Kidney (tissue), 14 donors: ENCODE data around the gene HSD11B1L. TPM values are rescaled to one million over a fixed set of nuclear protein-coding genes. Genes with fewer than 3 reads are reported as not detected.
A peak's percentile ranks its signal among the peaks of the same experiment; 100 is the strongest.

Source experiments
- DNase-seq, 5 donors: peaks; one replicate each; pipeline ENCODE4 v3.0.0-alpha.2; 2013 to 2020
- FAIRE-seq: peaks from 2 replicates; lab custom pipeline; 2012; peaks lifted over from hg19 to GRCh38; lab: Jason Lieb, UNC
- H3K27ac ChIP-seq, 2 donors: one replicate each; pipeline ENCODE4 v1.7.0; 2013; ENCODE audit warnings: low read depth in 2 of 2, low read length in 2 of 2, inconsistent platforms in 1 of 2
- H3K27me3 ChIP-seq: one replicate; pipeline ENCODE4 v1.7.1; 2013; ENCODE audit warnings: low read length, inconsistent platforms; ENCODE audit not compliant: control insufficient read depth, insufficient read depth
- H3K36me3 ChIP-seq, 3 donors: one replicate each; pipeline versions ENCODE4 v1.7.0 to v1.7.1; 2013; ENCODE audit warnings: low read length in 3 of 3, control low read depth in 1 of 3, inconsistent platforms in 1 of 3; ENCODE audit not compliant: insufficient read depth in 3 of 3, control insufficient read depth in 2 of 3
- H3K4me1 ChIP-seq, 3 donors: one replicate each; pipeline versions ENCODE4 v1.7.0 to v1.7.1; 2013; ENCODE audit warnings: low read length in 3 of 3, inconsistent platforms in 1 of 3, low read depth in 1 of 3; ENCODE audit not compliant: control insufficient read depth in 2 of 3, insufficient read depth in 2 of 3
- H3K4me3 ChIP-seq, 3 donors: one replicate each; pipeline versions ENCODE4 v1.7.0 to v1.8.1; 2013; ENCODE audit warnings: low read length in 3 of 3, control low read depth in 1 of 3, inconsistent platforms in 1 of 3
- H3K9ac ChIP-seq, 3 donors: one replicate each; pipeline versions ENCODE4 v1.7.0 to v1.7.1; 2013; ENCODE audit warnings: low read length in 3 of 3, control low read depth in 1 of 3, inconsistent platforms in 1 of 3
- H3K9me3 ChIP-seq, 3 donors: one replicate each; pipeline versions ENCODE4 v1.7.0 to v1.7.1; 2013; ENCODE audit warnings: low read length in 3 of 3, control low read depth in 1 of 3, inconsistent platforms in 1 of 3; ENCODE audit not compliant: control insufficient read depth in 2 of 3, insufficient read depth in 1 of 3
- CTCF ChIP-seq: IDR thresholded peaks from 3 replicates; pipeline ENCODE4 v1.5.1; 2012; ENCODE audit warnings: mild to moderate bottlenecking, moderate library complexity, borderline replicate concordance; ENCODE audit not compliant: insufficient read depth; ENCODE audit errors: extremely low read depth
- intact Hi-C: fragments of 100-400 bp; cut with DNase I; formaldehyde crosslinking; loops from one replicate; pipeline ENCODE4 v1.11.1; 2022
- polyA plus RNA-seq: library from polyadenylated mRNA; stranded (reverse); fragments of 350-450 nt; fragmentation: Illumina TruSeq; extraction: RNeasy Lipid Tissue Mini Kit (QIAGEN cat#74804); gene quantifications from one replicate; pipeline ENCODE4 v1.2.3, GENCODE V29; 2014; ENCODE audit warnings: low read depth, low replicate concordance; ENCODE audit not compliant: insufficient read depth
- total RNA-seq: library from RNA; stranded (reverse); fragmentation: NEBNext Ultra II Directional; extraction: Animal tissue kit (Norgen Biotek cat#: 25700); gene quantifications from one replicate; pipeline ENCODE4 v1.2.1, GENCODE V29; 2021
- donor health status: control.
- donor health status: control.
- donor health status: control.
- donor health status: control.
- donor health status: control.
- donor health status: DM: yes; HTN: yes; CAD: no.
- donor health status: Normal renal cell carcinoma (clear cell type).

The HSD11B1L gene
- total and polyA plus RNA-seq, 2 donors from 2014 or later: 7.8 to 29.9 TPM

- intact Hi-C loops: no loop called here
- no peaks in the 10 kb centered on the region for H3K27me3 ChIP-seq
- DNase-seq (peak in 1 of 5 donors; percentile 25), FAIRE-seq (no peak)
- no peak overlapping the region for H3K9ac ChIP-seq
- H3K4me1 ChIP-seq: peaks cover 0 to 6% (median 6%) of the 10 kb centered on the region in 3 donors
- H3K4me3 ChIP-seq: no peak overlapping the region
- H3K36me3 ChIP-seq: peaks cover 14 to 74% (median 59%) of the 10 kb centered on the region in 3 donors
- H3K9me3 ChIP-seq: no peaks in the 10 kb centered on the region
- no peak for TF ChIP-seq CTCF
- H3K27ac ChIP-seq: no peak overlapping the region
These were observed 16.3 kb upstream of the HSD11B1L start for GRCh38 chr19:5664515-5664914.

DNA sequence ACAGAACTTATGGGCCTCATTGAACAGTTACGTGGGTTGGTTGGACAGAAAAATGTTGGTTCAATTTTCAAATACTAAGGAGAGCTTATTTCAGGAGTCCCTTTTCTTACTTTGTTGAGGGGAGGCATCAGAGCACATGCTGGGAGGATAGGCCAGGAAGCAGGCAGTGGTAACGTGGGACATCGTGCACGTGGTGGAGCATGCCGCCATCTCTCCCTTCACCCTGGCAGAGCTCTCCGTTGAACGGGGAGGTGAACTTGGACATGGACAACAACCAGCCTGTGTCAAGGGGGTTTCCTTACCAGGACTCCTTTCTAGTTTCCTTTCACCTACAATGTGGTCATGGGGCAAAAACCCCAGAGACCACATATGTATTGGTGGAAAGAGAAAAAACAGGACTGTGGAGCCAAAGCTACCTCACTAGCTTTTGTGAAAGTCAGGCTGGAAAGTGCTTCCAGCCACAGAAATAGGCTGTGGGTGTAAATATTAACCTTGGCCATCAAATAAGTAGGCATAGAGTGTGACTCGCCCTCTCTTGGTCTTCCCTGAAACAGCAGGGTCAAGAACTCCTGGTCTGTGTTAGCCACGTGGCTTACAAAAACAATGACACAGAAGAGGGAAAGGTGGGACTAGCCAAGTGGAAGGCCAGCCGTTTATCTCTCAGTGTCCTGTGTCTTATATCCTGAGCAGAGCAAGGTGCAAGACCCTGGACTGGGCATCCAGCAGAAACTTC, 14.9 kb upstream of the HSD11B1L start:
- H3K4me1 ChIP-seq: peaks cover 0 to 6% (median 6%) of the 10 kb centered on the region in 3 donors
- H3K4me3 ChIP-seq: no peak overlapping the region
- no peaks in the 10 kb centered on the region for H3K9me3 ChIP-seq
- intact Hi-C loops: no loop called here
- TF ChIP-seq CTCF: no peak
- H3K27me3 ChIP-seq: no peaks in the 10 kb centered on the region
- peaks cover 14 to 70% (median 55%) of the 10 kb centered on the region in 3 donors for H3K36me3 ChIP-seq
- DNase-seq (peak in 3 of 5 donors; percentile 26 to 53 (median 49)), FAIRE-seq (no peak)
- peak overlapping the region in 1 of 2 donors; percentile 28 for H3K27ac ChIP-seq
- no peak overlapping the region for H3K9ac ChIP-seq

DNA sequence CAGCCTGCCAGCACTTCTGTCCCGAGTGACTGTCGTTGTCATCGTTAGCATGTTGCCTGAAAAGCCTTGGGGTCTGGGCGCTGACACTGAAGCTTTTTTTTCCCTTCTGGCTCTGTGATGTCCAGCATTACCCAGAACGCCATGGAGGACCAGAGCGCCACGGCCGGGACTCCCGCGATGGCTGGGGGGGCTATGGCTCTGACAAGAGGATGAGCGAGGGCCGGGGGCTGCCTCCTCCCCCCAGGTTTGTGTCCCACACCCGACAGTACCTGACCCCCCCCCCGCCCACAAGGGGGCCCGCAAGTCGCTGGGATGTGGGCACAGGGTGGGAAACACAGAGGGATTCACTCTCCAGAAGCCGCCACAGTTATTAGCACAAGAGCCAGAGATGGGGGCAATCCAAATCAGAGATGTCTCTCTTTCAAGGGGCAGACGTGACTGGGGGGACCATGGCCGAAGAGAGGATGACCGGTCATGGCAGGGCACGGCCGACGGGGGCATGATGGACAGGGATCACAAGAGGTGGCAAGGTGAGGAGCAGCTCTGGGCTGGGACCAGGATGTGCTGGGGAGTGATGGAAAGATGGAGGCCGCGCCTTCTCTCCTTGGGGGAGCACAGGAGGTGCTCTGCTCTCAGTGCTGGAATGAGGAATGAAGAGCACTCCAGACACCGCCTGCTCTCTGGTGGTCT, 13.8 kb upstream of the HSD11B1L start:
- Histone ChIP-seq H3K27me3 (no peaks in the 10 kb centered on the region), H3K27ac (no peak overlapping the region), H3K9me3 (no peaks in the 10 kb centered on the region), H3K4me1 (peaks cover 0 to 6% (median 6%) of the 10 kb centered on the region in 3 donors), H3K36me3 (peaks cover 14 to 67% (median 48%) of the 10 kb centered on the region in 3 donors), H3K9ac (no peak overlapping the region), H3K4me3 (no peak overlapping the region)
- no peak for FAIRE-seq
- intact Hi-C loops: no loop called here
- peak in 1 of 5 donors; percentile 68 for DNase-seq
- no peak for TF ChIP-seq CTCF
